ENCODE measurements around the gene RAB11FIP4. TPM values are rescaled to one million over a fixed set of nuclear protein-coding genes. Genes with fewer than 3 reads are reported as not detected.

RAB11FIP4 gene
- total and polyA plus RNA-seq, 2 of the 8 experiments (the other 6 are each of a cell fraction or from before 2014, with no cell fraction given) = 21.7 to 53.2 TPM

DNA sequence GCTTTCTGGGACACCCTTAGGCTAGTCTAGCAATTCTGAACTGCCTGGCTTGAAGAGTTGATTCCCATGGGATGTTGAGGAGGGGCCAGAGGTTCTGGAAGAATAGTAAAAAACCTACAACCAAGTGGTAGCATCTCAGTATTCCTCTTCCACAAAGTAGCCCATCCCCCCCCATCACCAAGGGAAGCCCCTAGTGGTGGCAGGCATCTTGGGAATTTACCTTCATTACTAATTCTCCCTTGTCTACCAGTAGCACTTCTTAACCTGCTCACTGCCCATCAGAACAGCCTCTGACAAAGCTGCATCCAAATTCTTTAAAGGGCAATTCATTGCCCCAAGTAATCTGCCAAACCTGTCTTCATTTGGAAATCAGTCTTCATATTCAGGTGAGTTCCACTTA, 12.8 kb upstream of the RAB11FIP4 start (continued):
- TF ChIP-seq RAD21 (IDR thresholded peaks at IDR 0.05 in 1 of 2, conservative IDR thresholded peaks at IDR 0.05 in 1 of 2; ENCODE audit: low read depth in 2 of 2, low read length in 2 of 2) = peak in 1 of 2 experiments; percentile 25; a peak in 1 of 4 replicates
- no peak for TF ChIP-seq SIN3A (conservative IDR thresholded peaks at IDR 0.05 in 1 of 2, IDR thresholded peaks at IDR 0.05 in 1 of 2; ENCODE audit: low read depth in 1 of 2, low read length in 2 of 2)
- no peak for TF ChIP-seq SIX5 (IDR thresholded peaks at IDR 0.05; ENCODE audit: low read depth, low read length)
- TF ChIP-seq, protein P1, sequence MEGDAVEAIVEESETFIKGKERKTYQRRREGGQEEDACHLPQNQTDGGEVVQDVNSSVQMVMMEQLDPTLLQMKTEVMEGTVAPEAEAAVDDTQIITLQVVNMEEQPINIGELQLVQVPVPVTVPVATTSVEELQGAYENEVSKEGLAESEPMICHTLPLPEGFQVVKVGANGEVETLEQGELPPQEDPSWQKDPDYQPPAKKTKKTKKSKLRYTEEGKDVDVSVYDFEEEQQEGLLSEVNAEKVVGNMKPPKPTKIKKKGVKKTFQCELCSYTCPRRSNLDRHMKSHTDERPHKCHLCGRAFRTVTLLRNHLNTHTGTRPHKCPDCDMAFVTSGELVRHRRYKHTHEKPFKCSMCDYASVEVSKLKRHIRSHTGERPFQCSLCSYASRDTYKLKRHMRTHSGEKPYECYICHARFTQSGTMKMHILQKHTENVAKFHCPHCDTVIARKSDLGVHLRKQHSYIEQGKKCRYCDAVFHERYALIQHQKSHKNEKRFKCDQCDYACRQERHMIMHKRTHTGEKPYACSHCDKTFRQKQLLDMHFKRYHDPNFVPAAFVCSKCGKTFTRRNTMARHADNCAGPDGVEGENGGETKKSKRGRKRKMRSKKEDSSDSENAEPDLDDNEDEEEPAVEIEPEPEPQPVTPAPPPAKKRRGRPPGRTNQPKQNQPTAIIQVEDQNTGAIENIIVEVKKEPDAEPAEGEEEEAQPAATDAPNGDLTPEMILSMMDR (IDR thresholded peaks at IDR 0.05; ENCODE audit: control extremely low read depth in 1 of 3, insufficient read depth in 1 of 3, low read depth in 1 of 3, low read length in 3 of 3) = peak; percentile 29 to 49 (median 44)
- no peak for TF ChIP-seq EP300 (IDR thresholded peaks at IDR 0.05; ENCODE audit: borderline replicate concordance in 1 of 2, low read depth in 2 of 2, low read length in 2 of 2)
- no peak for TF ChIP-seq POU5F1 (IDR thresholded peaks at IDR 0.05; ENCODE audit: low read depth, low read length)
- TF ChIP-seq CBX8 (IDR thresholded peaks at IDR 0.05; ENCODE audit: borderline replicate concordance, low read depth, low read length) = no peak
- no peak for TF ChIP-seq SAP30 (IDR thresholded peaks at IDR 0.05; ENCODE audit: insufficient read depth, insufficient replicate concordance, low read length)
- TF ChIP-seq, protein P2, sequence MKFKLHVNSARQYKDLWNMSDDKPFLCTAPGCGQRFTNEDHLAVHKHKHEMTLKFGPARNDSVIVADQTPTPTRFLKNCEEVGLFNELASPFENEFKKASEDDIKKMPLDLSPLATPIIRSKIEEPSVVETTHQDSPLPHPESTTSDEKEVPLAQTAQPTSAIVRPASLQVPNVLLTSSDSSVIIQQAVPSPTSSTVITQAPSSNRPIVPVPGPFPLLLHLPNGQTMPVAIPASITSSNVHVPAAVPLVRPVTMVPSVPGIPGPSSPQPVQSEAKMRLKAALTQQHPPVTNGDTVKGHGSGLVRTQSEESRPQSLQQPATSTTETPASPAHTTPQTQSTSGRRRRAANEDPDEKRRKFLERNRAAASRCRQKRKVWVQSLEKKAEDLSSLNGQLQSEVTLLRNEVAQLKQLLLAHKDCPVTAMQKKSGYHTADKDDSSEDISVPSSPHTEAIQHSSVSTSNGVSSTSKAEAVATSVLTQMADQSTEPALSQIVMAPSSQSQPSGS (IDR thresholded peaks at IDR 0.05; ENCODE audit: low read length) = no peak
- TF ChIP-seq RFX5 (IDR thresholded peaks at IDR 0.05; ENCODE audit: borderline replicate concordance, low read depth, low read length) = no peak
- TF ChIP-seq EGR1 (IDR thresholded peaks at IDR 0.05; ENCODE audit: borderline replicate concordance, low read depth, low read length) = no peak
- TF ChIP-seq TAF1 (IDR thresholded peaks at IDR 0.05; ENCODE audit: low read depth, low read length) = no peak
- no peak for TF ChIP-seq ASH2L (IDR thresholded peaks at IDR 0.05; ENCODE audit: low read length)
